Endothelial cell of umbilical vein (primary cell): Measurements from ENCODE around the gene HYI. TPM values are rescaled to one million over a fixed set of nuclear protein-coding genes. Genes with fewer than 3 reads are reported as not detected.

ENCODE experiments used
- BruUV-seq: library from RNA; stranded (reverse); fragments of 400-500 nt; replicated peaks from 2 replicates; lab custom pipeline; 2021; lab: Mats Ljungman, UMichigan
- CTCF ChIA-PET: fragments of 300-600, 350-600 bp; sonication (Branson Sonifier 250); formaldehyde crosslinking; loops from one replicate; lab custom pipeline; 2021; ENCODE audit warnings: antibody characterized with exemption, inconsistent platforms; lab: Charles Lee
- POLR2A ChIA-PET: fragments of 300-600, 350-600 bp; sonication (Branson Sonifier 250); formaldehyde crosslinking; loops from one replicate; lab custom pipeline; 2021; ENCODE audit warnings: antibody characterized with exemption, inconsistent platforms; lab: Charles Lee
- DNase-seq: peaks from one replicate; pipeline ENCODE4 v3.0.0-alpha.2; 2011; ENCODE audit warnings: low read depth, low spot score
- FAIRE-seq: peaks from 2 replicates; lab custom pipeline; 2011; peaks lifted over from hg19 to GRCh38; lab: Jason Lieb, UNC
- H2AFZ ChIP-seq: 2 replicates; pipeline ENCODE4 v1.6.0; 2012; ENCODE audit warnings: low read depth, low read length, control low read depth, inconsistent platforms
- H3K27ac ChIP-seq: 2 replicates; pipeline ENCODE4 v1.5.1; 2011; ENCODE audit warnings: low read depth, mild to moderate bottlenecking, control low read depth, low read length, moderate library complexity; ENCODE audit not compliant: insufficient read depth
- H3K27me3 ChIP-seq, 2 experiments: 2 replicates each; pipeline versions ENCODE4 v1.6.0 to v1.6.1; 2011; ENCODE audit warnings: low read length in 2 of 2, mixed read lengths in 1 of 2; ENCODE audit not compliant: control insufficient read depth in 2 of 2, insufficient read depth in 2 of 2
- H3K36me3 ChIP-seq, 2 experiments: 2 replicates in 1 of 2; 3 replicates in 1 of 2; pipeline ENCODE4 v1.5.1; 2011; ENCODE audit warnings: low read length in 2 of 2, mild to moderate bottlenecking in 1 of 2, moderate library complexity in 1 of 2; ENCODE audit not compliant: control insufficient read depth in 2 of 2, insufficient read depth in 2 of 2; ENCODE audit errors: extremely low read depth in 1 of 2
- H3K4me1 ChIP-seq: 3 replicates; pipeline ENCODE4 v1.5.1; 2011; ENCODE audit warnings: mild to moderate bottlenecking, low read length; ENCODE audit not compliant: control insufficient read depth, insufficient read depth; ENCODE audit errors: extremely low read depth
- H3K4me2 ChIP-seq: 2 replicates; pipeline ENCODE4 v1.6.1; 2011; ENCODE audit warnings: low read length, control low read depth, mixed read lengths; ENCODE audit not compliant: insufficient read depth
- H3K4me3 ChIP-seq, 3 experiments: fragments of 200-600 bp in 1 of 3; sonication (generic), shearing (Covaris generic) in 1 of 3; replicated peaks in 1 of 3; 2 replicates each; pipeline ENCODE4 v1.5.1; 2011 to 2016; ENCODE audit warnings: control low read depth in 3 of 3, low read length in 3 of 3, mild to moderate bottlenecking in 2 of 3, inconsistent platforms in 1 of 3, low read depth in 1 of 3, moderate library complexity in 1 of 3; ENCODE audit not compliant: insufficient read depth in 1 of 3
- H3K79me2 ChIP-seq: 2 replicates; pipeline ENCODE4 v1.6.0; 2012; ENCODE audit warnings: low read length, inconsistent platforms; ENCODE audit not compliant: control insufficient read depth, insufficient read depth
- H3K9ac ChIP-seq: replicated peaks from 2 replicates; pipeline ENCODE3; 2011; ENCODE audit warnings: low read length, control low read depth; ENCODE audit not compliant: insufficient read depth; ENCODE audit errors: extremely low read depth
- H3K9me1 ChIP-seq: replicated peaks from 3 replicates; pipeline ENCODE4 v1.6.0; 2011; ENCODE audit warnings: mild to moderate bottlenecking, low read length; ENCODE audit not compliant: control insufficient read depth, insufficient read depth; ENCODE audit errors: extremely low read depth
- H3K9me3 ChIP-seq: replicated peaks from 2 replicates; pipeline ENCODE4 v1.5.1; 2012; ENCODE audit warnings: low read length, inconsistent platforms; ENCODE audit not compliant: control insufficient read depth, insufficient read depth
- H4K20me1 ChIP-seq: replicated peaks from 2 replicates; pipeline ENCODE3; 2011; ENCODE audit warnings: mild to moderate bottlenecking, low read length; ENCODE audit not compliant: control insufficient read depth, insufficient read depth; ENCODE audit errors: extremely low read depth
- CTCF ChIP-seq, 2 donors: IDR thresholded peaks; 1 replicate in 1 of 2; 2 replicates in 1 of 2; pipeline ENCODE4 v1.5.1; 2011; ENCODE audit warnings: low read length in 2 of 2, mild to moderate bottlenecking in 2 of 2, moderate library complexity in 2 of 2, control low read depth in 1 of 2, inconsistent platforms in 1 of 2, low read depth in 1 of 2; ENCODE audit not compliant: insufficient read depth in 1 of 2; ENCODE audit errors: extremely low read depth in 1 of 2
- EZH2 ChIP-seq: IDR thresholded peaks from 2 replicates; pipeline ENCODE4 v1.6.1; 2012; ENCODE audit warnings: borderline replicate concordance, low read depth, mild to moderate bottlenecking, moderate library complexity, low read length, inconsistent platforms; ENCODE audit not compliant: severe bottlenecking
- FOS ChIP-seq: IDR thresholded peaks from 2 replicates; pipeline ENCODE4 v1.6.1; 2011; ENCODE audit warnings: mild to moderate bottlenecking, low read length, moderate library complexity, borderline replicate concordance; ENCODE audit not compliant: insufficient read depth
- GATA2 ChIP-seq: IDR thresholded peaks from 2 replicates; pipeline ENCODE4 v1.7.0; 2011; ENCODE audit warnings: low read depth, mild to moderate bottlenecking, moderate library complexity, mixed read lengths, low read length; ENCODE audit not compliant: insufficient read length, insufficient read depth
- JUN ChIP-seq: IDR thresholded peaks from 2 replicates; pipeline ENCODE4 v1.6.1; 2011; ENCODE audit warnings: borderline replicate concordance, low read depth; ENCODE audit not compliant: insufficient read length, insufficient read depth
- MAX ChIP-seq: IDR thresholded peaks from 2 replicates; pipeline ENCODE4 v1.6.1; 2011; ENCODE audit not compliant: insufficient read depth, insufficient read length
- MYC ChIP-seq: IDR thresholded peaks from one replicate; pipeline ENCODE4 v1.6.1; 2011; ENCODE audit warnings: mild to moderate bottlenecking, low read depth, low read length
- POLR2A ChIP-seq: IDR thresholded peaks from 2 replicates; pipeline ENCODE4 v1.6.1; 2012; ENCODE audit warnings: low read depth, mild to moderate bottlenecking, control low read depth, low read length
- POLR2AphosphoS5 ChIP-seq: IDR thresholded peaks from 2 replicates; pipeline ENCODE4 v1.6.1; 2012; ENCODE audit warnings: low read depth, mild to moderate bottlenecking, control low read depth, low read length, moderate library complexity; ENCODE audit not compliant: insufficient read depth
- dilution Hi-C: fragments of 300-500 bp; cut with MboI; formaldehyde crosslinking; loops from one replicate; pipeline ENCODE4 v1.15.0; 2019; ENCODE audit warnings: low sequenced_read_pairs; ENCODE audit not compliant: extremely low pct_ligation_motif_present
- intact Hi-C: fragments of 100-400 bp; cut with micrococcal nuclease; formaldehyde crosslinking; loops from one replicate; pipeline ENCODE4 v1.10.0; 2022
- polyA plus RNA-seq, 4 experiments: library from polyadenylated mRNA; depleted of rRNA in 3 of 4; stranded (reverse) in 3 of 4; unstranded in 1 of 4; fragments of >200 nt; gene quantifications; 2 replicates each; pipeline versions ENCODE4 v1.2.1 to v1.2.3, GENCODE V29; 2011 to 2012; ENCODE audit warnings: missing spikeins in 1 of 4
- total RNA-seq: library from RNA; stranded (reverse); gene quantifications from 2 replicates; pipeline ENCODE4 v1.2.3, GENCODE V29; 2021

The HYI gene
- total and polyA plus RNA-seq, 2 donors (not counting 3 experiments of a cell fraction or from before 2014, with no cell fraction given): 324 to 342 TPM

- Histone ChIP-seq H3K4me1 (no peaks in the 10 kb centered on the region), H3K27ac (no peak overlapping the region), H3K36me3 (peaks cover 0 to 15% of the 10 kb centered on the region in 2 experiments), H3K9ac (no peak overlapping the region), H3K9me3 (no peaks in the 10 kb centered on the region), H2AFZ (no peak overlapping the region), H3K79me2 (no peaks in the 10 kb centered on the region), H3K9me1 (no peaks in the 10 kb centered on the region), H4K20me1 (no peaks in the 10 kb centered on the region), H3K27me3 (no peaks in the 10 kb centered on the region), H3K4me2 (no peak overlapping the region), H3K4me3 (no peak overlapping the region)
- dilution Hi-C loops: no loop called here
- ChIA-PET CTCF (no interaction called here), POLR2A (interaction anchor here (1.0 kb wide), 1 partner anchor 29 kb away, joined by 3 read pairs; no protein-coding TSS in a partner anchor)
- TF ChIP-seq JUN (no peak), POLR2A (no peak), MYC (no peak), EZH2 (no peak), FOS (no peak), CTCF (IDR thresholded peaks at IDR 0.05; ENCODE audit: extremely low read depth in 1 of 2, insufficient read depth in 1 of 2, low read depth in 1 of 2, low read length in 2 of 2) (no peak), GATA2 (no peak), MAX (no peak), POLR2AphosphoS5 (no peak)
- no TSS peak for BruUV-seq
- intact Hi-C loops: loop anchor here (5.0 kb wide), 1 partner anchor 35 kb away; no protein-coding TSS in a partner anchor
- DNase-seq (no peak), FAIRE-seq (no peak)
Observed at GRCh38 chr1:43442756-43443155, 11.0 kb downstream of the HYI start.
